Neutrophil (primary cell): Measurements from ENCODE around the gene ZBTB43.
A peak's percentile ranks its signal among the peaks of the same experiment; 100 is the strongest.
"Not testable (repeated sequence)": the region's sequence is repeated elsewhere in the genome, so short reads cannot be mapped to it uniquely, and the experiment has no call there.

Source experiments
- H3K27ac ChIP-seq: fragments of 200-600 bp; sonication (generic); 2 replicates; pipeline ENCODE4 v1.5.1; 2016; ENCODE audit warnings: mild to moderate bottlenecking, moderate library complexity
- H3K27me3 ChIP-seq: fragments of 200-600 bp; sonication (generic); 2 replicates; pipeline ENCODE4 v1.6.0; 2016; ENCODE audit warnings: mild to moderate bottlenecking
- H3K36me3 ChIP-seq: fragments of 200-600 bp; sonication (generic); 2 replicates; pipeline ENCODE4 v1.5.1; 2017
- H3K4me1 ChIP-seq, 2 experiments: fragments of 200-600 bp in 1 of 2; sonication (generic) in 1 of 2; 1 replicate in 1 of 2; 2 replicates in 1 of 2; pipeline versions ENCODE4 v1.5.1 to v1.6.1; 2013 to 2016; ENCODE audit warnings: low read depth in 1 of 2, low read length in 1 of 2, mild to moderate bottlenecking in 1 of 2, moderate library complexity in 1 of 2; ENCODE audit not compliant: control insufficient read depth in 1 of 2, insufficient read depth in 1 of 2
- H3K4me3 ChIP-seq, 2 experiments: fragments of 200-600 bp in 1 of 2; sonication (generic) in 1 of 2; 1 replicate in 1 of 2; 2 replicates in 1 of 2; pipeline ENCODE4 v1.5.1; 2013 to 2016; ENCODE audit warnings: low read depth in 1 of 2, low read length in 1 of 2, mild to moderate bottlenecking in 1 of 2, moderate library complexity in 1 of 2
- H3K9me3 ChIP-seq: fragments of 200-600 bp; sonication (generic); 2 replicates; pipeline ENCODE4 v1.5.1; 2016
- TF ChIP-seq, protein P1 (sequence below): fragments of 200-600 bp; sonication (generic); IDR thresholded peaks from 2 replicates; pipeline ENCODE4 v1.5.1; 2016; ENCODE audit warnings: antibody characterized with exemption

ZBTB43 gene

DNA sequence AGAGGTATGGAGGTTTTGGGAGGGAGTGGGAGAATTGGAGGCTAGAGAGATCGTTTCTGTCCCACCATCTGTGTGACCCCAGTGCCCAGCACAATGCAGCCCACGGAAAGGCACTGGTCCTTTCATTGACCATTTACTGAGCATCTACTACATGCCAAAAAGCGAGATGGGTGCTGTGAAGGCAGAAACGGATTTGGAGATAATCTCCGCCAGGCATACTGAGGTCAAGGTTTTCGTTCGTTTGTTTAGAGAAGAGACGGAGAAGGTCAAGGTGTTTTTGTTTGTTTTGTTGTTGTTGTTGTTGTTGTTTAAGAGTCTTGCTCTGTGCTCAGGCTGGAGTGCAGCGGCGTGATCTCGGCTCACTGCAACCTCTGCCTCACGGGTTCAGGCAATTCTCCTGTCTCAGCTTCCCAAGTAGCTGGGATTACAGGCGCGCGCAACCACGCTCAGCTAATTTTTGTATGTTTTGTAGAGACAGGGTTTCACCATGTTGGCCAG, 593 bp upstream of the ZBTB43 start:
- TF ChIP-seq, protein P1, sequence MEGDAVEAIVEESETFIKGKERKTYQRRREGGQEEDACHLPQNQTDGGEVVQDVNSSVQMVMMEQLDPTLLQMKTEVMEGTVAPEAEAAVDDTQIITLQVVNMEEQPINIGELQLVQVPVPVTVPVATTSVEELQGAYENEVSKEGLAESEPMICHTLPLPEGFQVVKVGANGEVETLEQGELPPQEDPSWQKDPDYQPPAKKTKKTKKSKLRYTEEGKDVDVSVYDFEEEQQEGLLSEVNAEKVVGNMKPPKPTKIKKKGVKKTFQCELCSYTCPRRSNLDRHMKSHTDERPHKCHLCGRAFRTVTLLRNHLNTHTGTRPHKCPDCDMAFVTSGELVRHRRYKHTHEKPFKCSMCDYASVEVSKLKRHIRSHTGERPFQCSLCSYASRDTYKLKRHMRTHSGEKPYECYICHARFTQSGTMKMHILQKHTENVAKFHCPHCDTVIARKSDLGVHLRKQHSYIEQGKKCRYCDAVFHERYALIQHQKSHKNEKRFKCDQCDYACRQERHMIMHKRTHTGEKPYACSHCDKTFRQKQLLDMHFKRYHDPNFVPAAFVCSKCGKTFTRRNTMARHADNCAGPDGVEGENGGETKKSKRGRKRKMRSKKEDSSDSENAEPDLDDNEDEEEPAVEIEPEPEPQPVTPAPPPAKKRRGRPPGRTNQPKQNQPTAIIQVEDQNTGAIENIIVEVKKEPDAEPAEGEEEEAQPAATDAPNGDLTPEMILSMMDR, result no peak
- Histone ChIP-seq H3K4me1 (peaks cover 17 to 20% of the 10 kb centered on the region in 2 experiments), H3K36me3 (peaks cover 1% of the 10 kb centered on the region), H3K4me3 (peak overlapping the region; percentile 82 to 86), H3K9me3 (no peaks in the 10 kb centered on the region), H3K27me3 (peaks cover 18% of the 10 kb centered on the region), H3K27ac (peak overlapping the region; percentile 82)

DNA sequence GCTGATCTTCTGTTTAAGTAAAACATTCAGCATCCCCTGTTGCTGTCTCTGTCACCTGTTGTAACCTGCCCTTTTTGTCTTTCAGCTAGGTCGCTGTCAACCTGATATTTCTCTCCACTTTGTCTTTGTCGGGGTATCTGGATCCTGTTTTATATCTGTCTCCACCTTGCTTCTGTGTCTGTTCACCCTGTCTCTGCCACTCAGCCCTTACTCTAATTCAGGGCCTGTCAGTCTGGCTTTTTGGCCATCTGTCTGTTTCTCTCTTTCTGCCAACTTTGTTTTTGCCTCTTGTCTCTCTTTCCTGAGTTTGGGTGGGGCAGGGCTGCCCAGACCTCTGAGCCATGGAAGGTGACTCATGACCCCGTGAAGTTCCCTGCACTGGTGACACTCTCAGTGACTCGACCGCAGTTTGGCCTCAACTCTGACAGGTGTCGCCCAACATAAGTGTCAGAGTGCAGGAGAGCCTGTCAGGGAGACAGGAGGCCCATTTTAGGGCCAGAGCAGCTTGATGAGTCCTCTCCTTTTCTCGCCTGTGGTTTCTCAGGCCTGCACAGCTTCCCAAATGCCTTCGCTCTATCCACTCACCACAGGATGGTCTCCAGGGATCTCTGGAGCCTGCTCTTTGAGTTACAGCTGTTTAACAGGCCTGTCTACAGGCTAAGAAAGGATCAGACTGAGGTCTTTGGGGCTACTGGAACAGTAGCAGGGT, 868 bp downstream of the ZBTB43 start:
- H3K36me3 ChIP-seq, result peaks cover 15% of the 10 kb centered on the region
- peaks cover 17 to 20% of the 10 kb centered on the region in 2 experiments for H3K4me1 ChIP-seq
- TF ChIP-seq, protein P1, result no peak
- no peaks in the 10 kb centered on the region for H3K9me3 ChIP-seq
- peaks cover 18% of the 10 kb centered on the region for H3K27me3 ChIP-seq
- H3K4me3 ChIP-seq, result peak overlapping the region; percentile 82 to 86
- peak overlapping the region; percentile 82 for H3K27ac ChIP-seq

DNA sequence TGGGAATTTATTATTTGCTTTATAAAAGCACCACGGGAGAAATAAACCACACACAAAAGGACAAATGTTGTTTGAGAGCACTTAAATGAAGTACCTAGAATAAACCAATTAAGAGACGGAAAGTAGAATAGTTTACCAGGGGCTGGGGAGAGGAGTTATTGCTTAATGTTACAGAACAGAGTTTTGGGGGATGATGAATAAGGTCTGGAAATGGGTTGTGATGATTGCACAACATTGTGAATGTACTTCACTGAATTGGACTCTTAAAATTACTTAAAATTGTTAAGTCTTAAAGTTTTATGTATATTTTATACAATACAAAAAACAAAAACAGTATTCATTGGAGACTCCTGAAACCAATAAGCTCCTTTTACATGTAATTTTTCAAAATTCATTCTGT, 1.5 kb downstream of the ZBTB43 start:
- Histone ChIP-seq H3K9me3 (no peaks in the 10 kb centered on the region), H3K4me1 (peaks cover 17 to 20% of the 10 kb centered on the region in 2 experiments), H3K27ac (no peak overlapping the region), H3K27me3 (peaks cover 18% of the 10 kb centered on the region), H3K4me3 (peak overlapping the region in 1 of 2 experiments; percentile 86), H3K36me3 (peaks cover 19% of the 10 kb centered on the region)
- TF ChIP-seq, protein P1, result no peak

DNA sequence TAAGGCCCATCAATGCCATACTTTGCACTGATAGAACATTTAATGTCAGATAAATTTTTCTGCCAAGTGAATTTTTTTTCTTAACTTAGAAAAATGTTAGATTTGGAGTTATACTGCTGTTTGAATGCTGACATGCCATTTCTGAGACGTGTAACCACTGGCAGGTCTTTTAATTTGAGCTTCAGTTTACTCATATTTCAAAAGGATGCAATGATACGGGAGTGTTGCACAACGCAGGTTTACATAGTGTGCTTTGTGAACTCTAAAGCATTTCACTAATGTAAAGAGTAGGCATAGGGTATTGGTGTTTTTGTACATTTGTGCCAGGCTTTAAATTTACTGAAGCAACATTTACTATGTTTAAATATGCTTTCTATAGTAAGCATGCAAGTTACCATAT, 4.2 kb downstream of the ZBTB43 start:
- H3K9me3 ChIP-seq, result no peaks in the 10 kb centered on the region
- no peaks in the 10 kb centered on the region for H3K27me3 ChIP-seq
- H3K4me1 ChIP-seq, result peaks cover 17 to 20% of the 10 kb centered on the region in 2 experiments
- H3K27ac ChIP-seq, result no peak overlapping the region
- no peak overlapping the region for H3K4me3 ChIP-seq
- TF ChIP-seq, protein P1, result no peak
- H3K36me3 ChIP-seq, result peaks cover 37% of the 10 kb centered on the region

DNA sequence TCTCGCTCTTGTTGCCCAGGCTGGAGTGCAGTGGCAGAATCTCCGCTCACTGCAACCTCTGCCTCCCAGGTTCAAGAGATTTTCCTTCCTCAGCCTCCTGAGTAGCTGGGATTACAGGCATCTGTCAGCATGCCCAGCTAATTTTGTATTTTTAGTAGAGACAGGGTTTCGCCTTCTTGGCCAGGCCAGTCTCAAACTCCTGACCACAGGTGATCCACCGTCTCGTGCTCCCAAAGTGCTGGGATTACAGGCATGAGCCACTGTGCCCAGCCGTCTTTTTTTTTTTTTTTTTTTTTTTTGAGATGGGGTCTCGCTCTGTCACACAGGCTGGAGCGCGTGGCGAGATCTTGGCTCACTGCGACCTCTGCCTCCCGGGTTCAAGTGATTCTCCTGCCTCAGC, 5.4 kb downstream of the ZBTB43 start:
- H3K27me3 ChIP-seq, H3K27ac ChIP-seq: not testable (repeated sequence)
- H3K4me1 ChIP-seq, result peaks cover 12 to 15% of the 10 kb centered on the region in 2 experiments

DNA sequence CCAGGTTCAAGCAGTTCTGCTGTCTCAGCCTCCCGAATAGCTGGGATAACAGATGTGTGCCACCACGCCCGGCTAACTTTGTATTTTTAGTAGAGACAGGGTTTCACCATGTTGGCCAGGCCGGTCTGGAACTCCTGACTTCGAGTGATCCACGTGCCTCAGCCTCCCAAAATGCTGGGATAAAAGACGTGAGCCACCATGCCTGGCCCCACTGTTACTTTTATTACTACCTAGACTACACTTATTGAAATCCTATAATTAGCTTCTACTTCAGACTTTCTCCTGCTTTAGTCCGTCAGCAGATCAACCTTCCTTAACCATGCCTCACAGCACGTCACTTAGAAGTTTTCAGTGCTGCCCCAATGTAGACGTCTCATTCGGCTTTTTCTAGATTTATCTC, 8.2 kb downstream of the ZBTB43 start:
- no peak overlapping the region for H3K27ac ChIP-seq
- H3K4me1 ChIP-seq, result no peaks in the 10 kb centered on the region
- peaks cover 37% of the 10 kb centered on the region for H3K36me3 ChIP-seq
- no peak overlapping the region for H3K4me3 ChIP-seq
- no peaks in the 10 kb centered on the region for H3K27me3 ChIP-seq
- TF ChIP-seq, protein P1, result no peak
- no peaks in the 10 kb centered on the region for H3K9me3 ChIP-seq

More for the DNA sequence above, 5.4 kb downstream of the ZBTB43 start:
- H3K4me3 ChIP-seq, H3K9me3 ChIP-seq: not testable (repeated sequence)
- peaks cover 37% of the 10 kb centered on the region for H3K36me3 ChIP-seq
